ENCODE results near the gene XRCC1. TPM values are rescaled to one million over a fixed set of nuclear protein-coding genes. Genes with fewer than 3 reads are reported as not detected.

Gene XRCC1
- total and polyA plus RNA-seq, 2 of the 8 experiments (the other 6 are each of a cell fraction or from before 2014, with no cell fraction given) = 42.5 to 44.4 TPM

GRCh38 chr19:43546581-43546980, 28.7 kb downstream of the XRCC1 start:
- no peaks in the 10 kb centered on the region for H3K4me1 ChIP-seq (replicated peaks in 1 of 4; ENCODE audit: control insufficient read depth in 3 of 4, insufficient read depth in 4 of 4, low read length in 3 of 4)
- H3K23ac ChIP-seq (ENCODE audit: insufficient read length) = no peak overlapping the region
- DNase-seq (ENCODE audit: low read depth in 1 of 2, low spot score in 2 of 2) (no peak), FAIRE-seq (no peak)
- no peaks in the 10 kb centered on the region for H3K9me3 ChIP-seq (ENCODE audit: insufficient read depth in 2 of 2, low read depth in 1 of 2, low read length in 1 of 2)
- no peak overlapping the region for H3K27ac ChIP-seq (ENCODE audit: low read depth, low read length)
- H3K79me1 ChIP-seq (ENCODE audit: low read depth, low read length) = no peaks in the 10 kb centered on the region
- no peak overlapping the region for H3K9ac ChIP-seq (replicated peaks in 1 of 4; ENCODE audit: extremely low read depth in 1 of 4, low read depth in 3 of 4, low read length in 3 of 4)
- H3K18ac ChIP-seq (ENCODE audit: extremely low read depth, low read length) = no peak overlapping the region
- WGBS, 2 experiments (ENCODE audit: extremely low coverage in 1 of 2, insufficient coverage in 1 of 2, insufficient read length in 1 of 2, insufficient replicate concordance in 2 of 2, low coverage in 1 of 2, low lambda C conversion rate in 2 of 2, missing lambda C conversion rate in 1 of 2) = 79% methylated on average over 2 of the region's 3 CpGs; no CpG with 5 or more reads in 1 of the 2 experiments
- H2AK5ac ChIP-seq (ENCODE audit: low read depth, low read length) = peak overlapping the region; percentile 24; the same call in 1 of the 2 replicates
- H3K56ac ChIP-seq (replicated peaks; ENCODE audit: insufficient read length, low read depth, low read length) = no peak overlapping the region
- H2BK20ac ChIP-seq (ENCODE audit: low read length) = no peak overlapping the region
- H4K8ac ChIP-seq (ENCODE audit: extremely low read depth, insufficient read depth, low read length) = no peak overlapping the region
- CTCF ChIA-PET (ENCODE audit: partially characterized antibody) = interaction anchor here (3.3 to 8.0 kb wide), 2 partner anchors 9 to 11 kb away, joined by 21 to 62 read pairs; no protein-coding TSS in a partner anchor
- peaks cover 8 to 41% (median 27%) of the 10 kb centered on the region in 4 experiments; a peak in 5 of 8 replicates for H3K36me3 ChIP-seq (ENCODE audit: control insufficient read depth in 2 of 4, insufficient read depth in 4 of 4, low read length in 3 of 4)
- H2BK120ac ChIP-seq (replicated peaks; ENCODE audit: low read depth, low read length) = no peak overlapping the region
- no peak overlapping the region for H3K4me3 ChIP-seq (ENCODE audit: extremely low read depth in 1 of 4, insufficient read depth in 2 of 4, low read depth in 3 of 4, low read length in 4 of 4)
- no peak overlapping the region for H2BK12ac ChIP-seq (ENCODE audit: low read depth, low read length)
- POLR2A ChIA-PET (ENCODE audit: partially characterized antibody) = interaction anchor here (0.6 to 1.6 kb wide), 3 partner anchors 10 to 25 kb away, joined by 3 to 5 read pairs (median 3); no protein-coding TSS in a partner anchor
- H3K4ac ChIP-seq (replicated peaks; ENCODE audit: insufficient read length, low read depth, low read length) = no peak overlapping the region
- H3K79me2 ChIP-seq (ENCODE audit: control insufficient read depth in 1 of 2, insufficient read depth in 2 of 2, low read length in 2 of 2) = no peaks in the 10 kb centered on the region
- no peak overlapping the region for H2BK15ac ChIP-seq (ENCODE audit: low read length)
- no peaks in the 10 kb centered on the region for H3K23me2 ChIP-seq (ENCODE audit: low read depth, low read length)
- H2AFZ ChIP-seq (ENCODE audit: low read length) = no peak overlapping the region
- H3K14ac ChIP-seq (ENCODE audit: insufficient read length) = no peak overlapping the region
- H3K27me3 ChIP-seq (replicated peaks in 1 of 4; ENCODE audit: control insufficient read depth in 3 of 4, extremely low read depth in 1 of 4, insufficient read depth in 3 of 4, low read length in 3 of 4) = no peaks in the 10 kb centered on the region; a peak in 1 of 7 replicates
- no peak overlapping the region for H4K5ac ChIP-seq (ENCODE audit: insufficient read length, low read depth, low read length)
- H4K20me1 ChIP-seq (replicated peaks in 1 of 2; ENCODE audit: control insufficient read depth in 1 of 2, insufficient read depth in 2 of 2, low read length in 2 of 2) = peaks cover 0 to 2% of the 10 kb centered on the region in 2 experiments
- H4K91ac ChIP-seq (replicated peaks; ENCODE audit: insufficient read length, low read length) = no peak overlapping the region
- no peak overlapping the region for H3K4me2 ChIP-seq (ENCODE audit: insufficient read depth in 1 of 2, low read depth in 2 of 2, low read length in 2 of 2)
- H2BK5ac ChIP-seq (ENCODE audit: low read depth, low read length) = no peak overlapping the region
- TF ChIP-seq SRF (IDR thresholded peaks at IDR 0.05; ENCODE audit: low read depth, low read length) (no peak), CHD1 (IDR thresholded peaks at IDR 0.05; ENCODE audit: low read depth, low read length) (no peak), KDM5A (IDR thresholded peaks at IDR 0.05; ENCODE audit: low read length) (no peak), CBX5 (IDR thresholded peaks at IDR 0.05; ENCODE audit: low read depth, low read length) (no peak), TCF12 (IDR thresholded peaks at IDR 0.05; ENCODE audit: low read depth, low read length) (no peak), HDAC2 (IDR thresholded peaks at IDR 0.05; ENCODE audit: borderline replicate concordance in 1 of 2, low read depth in 2 of 2, low read length in 2 of 2) (no peak), SUZ12 (IDR thresholded peaks at IDR 0.05; ENCODE audit: low read length) (no peak), CTBP2 (IDR thresholded peaks at IDR 0.05; ENCODE audit: borderline replicate concordance, insufficient read depth, insufficient read length, low read length) (no peak)
